HUDEP-2 (cell line): Measurements from ENCODE around the gene NPC2.
"Not testable (repeated sequence)": the region's sequence is repeated elsewhere in the genome, so short reads cannot be mapped to it uniquely, and the experiment has no call there.

Source experiments
- DNase-seq, 76 experiments: peaks; one replicate each; lab custom pipeline; 2025; ENCODE audit not compliant: unreplicated experiment in 76 of 76; lab: John Stamatoyannopoulos, UW

Gene NPC2

GRCh38 chr14:74492776-74493342 is at the start of gene NPC2:
TSS of gene NPC2 (minus strand) at chr14:74493305. CDS start at chr14:74493274, 31 bp downstream.
- peak in 1 of 76 experiments; percentile 18 for DNase-seq

DNA sequence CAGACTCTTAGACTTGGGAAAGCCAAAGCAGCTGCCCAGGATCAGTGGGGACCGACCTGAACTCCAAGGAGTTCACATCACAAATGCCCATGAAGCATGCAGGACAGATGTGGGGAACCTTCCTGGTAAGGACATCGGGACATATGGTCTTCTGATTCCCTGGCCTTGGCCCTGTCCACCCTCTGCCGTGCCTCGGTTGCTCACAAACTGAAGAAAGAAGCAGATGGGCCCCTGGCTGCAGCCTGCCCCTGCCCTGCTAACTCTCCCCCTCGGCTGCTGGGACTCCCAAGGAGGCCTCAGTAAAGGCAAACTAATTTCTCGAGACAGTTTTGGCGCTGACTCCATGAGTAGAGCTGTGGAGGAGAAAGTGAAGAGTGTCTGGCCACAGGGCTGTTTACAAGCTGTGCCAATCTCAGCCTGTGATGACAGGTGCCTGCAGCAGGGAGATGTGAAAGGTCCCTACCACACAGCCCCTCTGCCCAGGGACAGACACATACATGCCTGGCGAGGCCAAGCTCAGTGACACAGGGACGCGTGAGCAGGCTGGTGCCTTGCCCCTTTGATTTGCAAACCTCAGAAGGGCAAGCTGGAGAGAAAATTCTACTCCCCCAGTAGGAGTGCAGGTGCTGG is 49.1 kb upstream of the NPC2 start:
- no peak for DNase-seq

GRCh38 chr14:74541225-74541624 is 48.1 kb upstream of the NPC2 start:
- no peak for DNase-seq

GRCh38 chr14:74539503-74539902 is 46.4 kb upstream of the NPC2 start:
- DNase-seq = no peak

- DNase-seq = no peak
These were observed 45.6 kb upstream of the NPC2 start for GRCh38 chr14:74538411-74539391.

DNA sequence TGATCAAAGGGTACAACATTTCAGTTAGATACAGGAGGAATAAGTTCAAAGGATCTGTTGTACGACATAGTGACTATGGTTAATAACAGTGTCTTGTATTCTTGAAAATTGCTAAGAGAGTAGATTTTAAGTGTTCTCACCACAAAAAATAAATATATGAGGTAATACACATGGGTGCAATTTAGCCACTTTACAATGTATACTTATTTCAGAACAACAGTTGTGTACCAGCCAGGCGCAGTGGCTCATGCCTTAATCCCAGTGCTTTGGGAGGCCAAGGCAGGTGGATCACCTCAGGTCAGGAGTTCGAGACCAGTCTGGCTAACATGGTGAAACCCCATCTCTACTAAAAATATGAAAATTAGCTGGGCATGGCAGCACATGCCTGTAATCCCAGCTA is 43.2 kb upstream of the NPC2 start:
- DNase-seq = not testable (repeated sequence)

GRCh38 chr14:74535756-74536325 is 42.7 kb upstream of the NPC2 start:
- DNase-seq = no peak

GRCh38 chr14:74533576-74533975 is 40.5 kb upstream of the NPC2 start:
- DNase-seq = no peak

DNA sequence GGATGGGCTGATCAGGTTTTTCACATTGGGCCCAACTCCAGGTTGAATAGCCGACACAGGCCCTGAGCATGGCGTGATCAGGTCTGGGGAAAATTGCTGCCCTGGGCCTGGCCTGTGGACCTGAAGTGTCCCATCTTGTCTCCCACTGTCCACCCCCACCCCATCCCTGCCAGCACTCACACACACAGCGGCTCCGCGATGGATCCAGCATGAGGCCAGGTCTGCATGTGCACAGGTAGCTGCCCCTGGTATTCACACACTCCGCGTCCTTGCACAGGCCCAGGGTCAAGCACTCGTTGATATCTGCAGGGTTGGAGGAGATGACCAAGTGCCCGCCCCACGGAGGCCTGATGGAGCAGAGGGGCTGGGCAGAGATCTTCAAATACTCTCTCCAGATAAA is 39.1 kb upstream of the NPC2 start:
- no peak for DNase-seq

- peak in 21 of 76 experiments; percentile 4 to 51 (median 16) for DNase-seq
These were observed 38.4 kb upstream of the NPC2 start for GRCh38 chr14:74531467-74531866.

DNA sequence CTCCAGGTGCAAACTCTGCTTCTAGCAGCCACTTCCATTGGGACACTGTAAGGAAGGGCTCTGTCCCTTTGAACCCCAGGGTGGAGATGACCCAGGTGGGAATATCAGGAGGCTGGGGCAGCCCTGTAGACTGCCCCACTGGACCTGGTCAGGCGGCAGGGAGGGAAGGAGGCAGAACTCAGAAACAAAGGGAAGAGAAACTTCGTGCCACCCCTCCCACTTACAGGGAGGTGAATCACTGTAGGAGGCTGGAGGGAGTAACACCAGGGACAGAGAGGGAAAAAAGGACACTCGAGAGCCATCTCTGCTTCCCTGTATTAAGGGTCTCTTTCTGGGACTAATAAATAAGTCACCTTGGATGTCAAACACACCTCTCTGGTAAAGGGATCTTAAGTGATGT is 37.9 kb upstream of the NPC2 start:
- DNase-seq = no peak

DNA sequence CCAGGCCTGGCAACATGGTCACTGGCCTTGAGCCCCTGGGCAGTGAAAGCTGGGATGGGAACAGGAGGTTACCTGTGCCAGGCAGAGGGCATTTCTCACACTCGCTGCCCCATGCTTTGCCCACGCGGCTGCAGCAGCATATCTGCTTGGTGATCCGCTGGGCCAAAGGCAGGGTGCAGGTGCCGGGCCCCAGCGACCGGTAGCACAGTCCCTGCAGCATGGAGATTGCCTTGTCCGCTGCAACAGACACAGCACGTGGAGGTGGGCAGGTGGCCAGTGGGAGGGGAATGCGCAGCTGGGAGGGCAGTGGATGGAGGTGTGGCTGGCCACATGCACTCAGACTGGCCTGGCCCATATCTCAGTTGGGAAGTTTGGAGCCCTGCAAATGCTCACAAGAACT is 35.8 kb upstream of the NPC2 start:
- DNase-seq = peak in 2 of 76 experiments; percentile 10 to 16

DNA sequence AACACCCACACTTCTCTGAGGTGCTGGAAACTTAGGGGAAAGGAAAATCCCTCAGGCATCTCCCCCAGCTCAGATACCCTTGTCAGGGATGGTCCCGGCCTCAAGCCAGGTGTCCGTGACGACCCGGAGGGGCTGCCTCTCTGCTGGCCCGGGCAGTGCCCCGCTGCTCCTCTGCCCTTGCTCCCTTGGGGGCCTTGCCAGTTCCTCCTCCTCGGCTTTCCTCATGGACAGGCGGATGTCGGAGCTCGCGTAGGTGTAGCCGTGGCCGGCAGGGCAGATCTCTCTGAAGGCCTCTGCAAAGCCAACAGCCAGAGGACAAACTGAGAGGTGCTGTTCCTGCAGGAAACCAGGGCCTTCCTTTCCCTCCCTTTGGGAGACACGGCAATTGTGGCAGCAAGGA is 35.3 kb upstream of the NPC2 start:
- DNase-seq = no peak

- no peak for DNase-seq
These were observed 34.7 kb upstream of the NPC2 start for GRCh38 chr14:74527736-74528280.

DNA sequence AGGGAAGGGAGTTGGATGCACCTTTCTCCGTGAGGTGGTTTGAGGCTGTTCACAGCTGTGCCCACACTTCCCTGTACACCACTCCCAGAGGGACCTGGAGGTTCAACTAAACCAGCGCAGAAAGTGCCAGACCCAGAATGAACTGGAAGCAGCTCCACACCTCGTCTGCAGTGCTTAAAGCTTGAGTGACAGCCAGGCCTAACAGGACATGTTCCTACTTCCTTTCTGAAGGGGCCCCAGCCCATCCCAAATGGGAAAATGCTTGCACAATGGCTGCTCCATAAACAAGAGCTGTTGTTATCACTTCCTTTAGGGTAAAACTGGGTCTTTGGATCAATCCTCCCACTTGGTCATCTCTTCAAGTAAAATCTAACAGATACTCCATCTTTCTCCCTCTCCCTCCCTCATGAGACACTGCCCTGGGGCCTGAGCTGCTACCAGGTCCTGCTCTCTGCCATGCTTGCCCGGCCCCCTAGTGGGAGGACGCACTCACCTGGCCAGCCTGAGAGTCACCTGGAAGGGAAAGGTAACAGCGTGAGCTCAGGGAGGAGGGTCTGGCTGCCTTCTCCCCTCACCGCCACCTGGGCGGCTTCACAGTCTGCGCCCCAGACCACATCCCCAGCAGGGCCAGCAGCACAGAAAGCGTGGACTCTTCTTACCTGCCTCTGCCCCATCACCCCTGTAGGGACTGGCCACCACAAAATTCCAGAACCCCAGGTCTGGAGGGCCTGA is 33.9 kb upstream of the NPC2 start:
- DNase-seq = no peak

- no peak for DNase-seq
These were observed 32.3 kb upstream of the NPC2 start for GRCh38 chr14:74525361-74525851.

- DNase-seq = no peak
These were observed 31.7 kb upstream of the NPC2 start for GRCh38 chr14:74524812-74525135.

- no peak for DNase-seq
These were observed 31.1 kb upstream of the NPC2 start for GRCh38 chr14:74524076-74524811.

DNA sequence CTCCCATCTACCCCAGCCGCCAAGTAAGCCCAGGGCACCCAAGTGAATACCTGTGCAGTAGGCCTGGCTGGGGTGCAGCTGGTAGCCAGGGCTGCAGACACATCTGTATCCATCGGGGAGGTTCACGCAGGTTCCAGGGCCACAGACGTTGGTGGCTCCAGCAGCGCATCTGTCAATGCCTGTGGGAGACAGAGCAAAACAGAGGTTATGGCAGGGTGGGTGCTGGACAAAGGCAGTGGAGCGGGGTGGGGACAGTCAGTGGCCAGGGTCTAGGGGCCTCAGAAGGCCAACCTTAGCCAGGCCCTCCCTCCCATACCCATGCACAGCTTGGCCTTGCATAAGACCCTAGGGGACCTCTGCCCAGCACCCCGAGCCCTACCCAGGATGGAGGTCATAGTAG is 29.6 kb upstream of the NPC2 start:
- DNase-seq = no peak

- no peak for DNase-seq
These were observed 28.7 kb upstream of the NPC2 start for GRCh38 chr14:74521756-74522155.
